A673 (cell line): ENCODE data around the gene SLC22A3.

Experiments used
- EZH2 ChIP-seq: fragments of 200-600 bp; sonication (generic); IDR thresholded peaks from 2 replicates; pipeline ENCODE4 v1.6.1; 2017; ENCODE audit warnings: borderline replicate concordance, low read depth, mild to moderate bottlenecking, mixed read lengths, antibody characterized with exemption, low read length; ENCODE audit not compliant: poor library complexity, severe bottlenecking
- TF ChIP-seq, protein P1 (sequence below): fragments of 300-800, 200-600 bp; sonication (generic); conservative IDR thresholded peaks from 2 replicates; pipeline ENCODE4 v1.5.1; 2017; ENCODE audit warnings: low read depth, mild to moderate bottlenecking, antibody characterized with exemption, low read length, moderate library complexity, mixed read lengths

DNA sequence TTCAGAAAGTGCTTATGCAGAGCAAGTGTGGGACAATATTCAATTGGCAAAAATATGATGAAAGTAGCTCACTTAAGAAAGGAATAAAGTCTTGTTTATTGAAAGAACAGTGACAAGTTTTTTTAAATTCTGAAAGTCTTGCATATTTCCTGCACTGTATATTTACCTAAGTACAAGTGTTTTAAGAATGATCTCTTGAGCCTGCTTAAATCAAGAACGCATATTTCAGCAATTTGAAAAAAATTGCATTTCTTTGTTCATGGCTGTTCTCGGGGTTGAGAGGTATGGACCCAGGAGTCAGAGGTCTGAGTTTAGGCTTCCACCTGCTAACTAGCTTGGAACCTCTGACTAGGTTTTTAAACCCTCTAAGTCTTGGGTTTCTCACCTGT, 27.4 kb downstream of the SLC22A3 start:
- TF ChIP-seq, protein P1, sequence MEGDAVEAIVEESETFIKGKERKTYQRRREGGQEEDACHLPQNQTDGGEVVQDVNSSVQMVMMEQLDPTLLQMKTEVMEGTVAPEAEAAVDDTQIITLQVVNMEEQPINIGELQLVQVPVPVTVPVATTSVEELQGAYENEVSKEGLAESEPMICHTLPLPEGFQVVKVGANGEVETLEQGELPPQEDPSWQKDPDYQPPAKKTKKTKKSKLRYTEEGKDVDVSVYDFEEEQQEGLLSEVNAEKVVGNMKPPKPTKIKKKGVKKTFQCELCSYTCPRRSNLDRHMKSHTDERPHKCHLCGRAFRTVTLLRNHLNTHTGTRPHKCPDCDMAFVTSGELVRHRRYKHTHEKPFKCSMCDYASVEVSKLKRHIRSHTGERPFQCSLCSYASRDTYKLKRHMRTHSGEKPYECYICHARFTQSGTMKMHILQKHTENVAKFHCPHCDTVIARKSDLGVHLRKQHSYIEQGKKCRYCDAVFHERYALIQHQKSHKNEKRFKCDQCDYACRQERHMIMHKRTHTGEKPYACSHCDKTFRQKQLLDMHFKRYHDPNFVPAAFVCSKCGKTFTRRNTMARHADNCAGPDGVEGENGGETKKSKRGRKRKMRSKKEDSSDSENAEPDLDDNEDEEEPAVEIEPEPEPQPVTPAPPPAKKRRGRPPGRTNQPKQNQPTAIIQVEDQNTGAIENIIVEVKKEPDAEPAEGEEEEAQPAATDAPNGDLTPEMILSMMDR = no peak
- TF ChIP-seq EZH2 = no peak
